Neural progenitor cell (in vitro differentiated cells): Measurements from ENCODE around the gene FGF22. TPM values are rescaled to one million over a fixed set of nuclear protein-coding genes. Genes with fewer than 3 reads are reported as not detected.

Source experiments
- DNase-seq: peaks from one replicate; pipeline ENCODE4 v3.0.0-alpha.2; 2016; ENCODE audit warnings: low spot score
- H2AFZ ChIP-seq: fragments of 200-600 bp; sonication (generic); replicated peaks from 2 replicates; pipeline ENCODE4 v1.6.1; 2016; ENCODE audit warnings: antibody characterized with exemption
- H3F3A ChIP-seq: fragments of 200-600 bp; sonication (generic); 2 replicates; pipeline ENCODE4 v1.6.1; 2016; ENCODE audit warnings: antibody characterized with exemption, low read depth
- H3K27ac ChIP-seq: fragments of 200-600 bp; sonication (generic); 2 replicates; pipeline ENCODE4 v1.5.1; 2016; ENCODE audit warnings: mild to moderate bottlenecking
- H3K27me3 ChIP-seq: fragments of 200-600 bp; sonication (generic); 2 replicates; pipeline ENCODE4 v1.6.1; 2016; ENCODE audit warnings: mild to moderate bottlenecking, moderate library complexity
- H3K36me3 ChIP-seq: fragments of 200-600 bp; sonication (generic); 2 replicates; pipeline ENCODE4 v1.5.1; 2016
- H3K4me1 ChIP-seq: fragments of 200-600 bp; sonication (generic); 2 replicates; pipeline ENCODE4 v1.6.1; 2016; ENCODE audit warnings: mixed run types
- H3K4me2 ChIP-seq: fragments of 200-600 bp; sonication (generic); 2 replicates; pipeline ENCODE4 v1.6.1; 2016
- H3K4me3 ChIP-seq: fragments of 200-600 bp; sonication (generic); 2 replicates; pipeline ENCODE4 v1.5.1; 2016
- H3K79me2 ChIP-seq: fragments of 200-600 bp; sonication (generic); 2 replicates; pipeline ENCODE4 v1.6.1; 2016; ENCODE audit warnings: low read depth
- H3K9ac ChIP-seq: fragments of 200-600 bp; sonication (generic); 2 replicates; pipeline ENCODE4 v1.6.1; 2016
- H3K9me3 ChIP-seq: fragments of 200-600 bp; sonication (generic); 2 replicates; pipeline ENCODE4 v1.5.1; 2016; ENCODE audit warnings: low read depth
- H4K20me1 ChIP-seq: fragments of 200-600 bp; sonication (generic); 2 replicates; pipeline ENCODE4 v1.6.1; 2016; ENCODE audit warnings: low read depth
- H3K27ac Mint-ChIP-seq: 3 replicates; pipeline ENCODE4 v1.8.0; 2021; ENCODE audit warnings: mixed read lengths
- H3K27me3 Mint-ChIP-seq: 2 replicates; pipeline ENCODE4 v1.8.0; 2022; ENCODE audit warnings: low read depth, mild to moderate bottlenecking, inconsistent platforms, moderate library complexity, mixed read lengths; ENCODE audit not compliant: insufficient read depth
- H3K36me3 Mint-ChIP-seq: 3 replicates; pipeline ENCODE4 v1.8.0; 2021; ENCODE audit warnings: mixed read lengths
- H3K4me1 Mint-ChIP-seq: 3 replicates; pipeline ENCODE4 v1.8.0; 2021; ENCODE audit warnings: mixed read lengths
- H3K4me3 Mint-ChIP-seq: 3 replicates; pipeline ENCODE4 v1.8.0; 2021; ENCODE audit warnings: mild to moderate bottlenecking, moderate library complexity, mixed read lengths
- H3K9me3 Mint-ChIP-seq: 3 replicates; pipeline ENCODE4 v1.8.0; 2020; ENCODE audit warnings: mixed read lengths
- CTCF ChIP-seq: fragments of 200-600 bp; sonication (generic); IDR thresholded peaks from 2 replicates; pipeline ENCODE4 v1.5.1; 2017; ENCODE audit warnings: antibody characterized with exemption, mild to moderate bottlenecking
- EZH2 ChIP-seq: fragments of 200-600 bp; sonication (generic); IDR thresholded peaks from 2 replicates; pipeline ENCODE4 v1.6.1; 2017; ENCODE audit warnings: antibody characterized with exemption, mild to moderate bottlenecking, moderate library complexity
- EZH2phosphoT487 ChIP-seq: fragments of 200-600 bp; sonication (generic); IDR thresholded peaks from 2 replicates; pipeline ENCODE4 v1.6.1; 2017; ENCODE audit warnings: antibody characterized with exemption
- total RNA-seq: library from RNA; depleted of rRNA; stranded (reverse); fragments of >200 nt; gene quantifications from 2 replicates; pipeline ENCODE4 v1.2.3, GENCODE V29; 2015; ENCODE audit warnings: low replicate concordance

Gene FGF22
- total RNA-seq, 1 donor from 2014 or later, result not detected

- H3K9me3 ChIP-seq, result no peaks in the 10 kb centered on the region
- peaks cover 11% of the 10 kb centered on the region for H3K4me1 ChIP-seq
- H3K9ac ChIP-seq, result no peak overlapping the region
- Mint-ChIP-seq H3K36me3 (no peaks in the 10 kb centered on the region), H3K9me3 (peaks cover 4% of the 10 kb centered on the region), H3K4me3 (peak overlapping the region; percentile 74), H3K4me1 (peaks cover 3% of the 10 kb centered on the region), H3K27me3 (peaks cover 42% of the 10 kb centered on the region), H3K27ac (no peak overlapping the region)
- H3K79me2 ChIP-seq, result no peaks in the 10 kb centered on the region
- no peak overlapping the region for H3K4me3 ChIP-seq
- H4K20me1 ChIP-seq, result peaks cover 84% of the 10 kb centered on the region
- no peak overlapping the region for H3K27ac ChIP-seq
- peak; percentile 86 for DNase-seq
- H3K27me3 ChIP-seq, result peaks cover 76% of the 10 kb centered on the region
- peaks cover 32% of the 10 kb centered on the region for H3F3A ChIP-seq
- H2AFZ ChIP-seq, result no peak overlapping the region
- TF ChIP-seq EZH2, result peak; percentile 99
- TF ChIP-seq EZH2phosphoT487, result peak; percentile 86
- no peak for TF ChIP-seq CTCF
- H3K36me3 ChIP-seq, result no peaks in the 10 kb centered on the region
- no peak overlapping the region for H3K4me2 ChIP-seq
Measured at GRCh38 chr19:591099-591958, 48.4 kb upstream of the FGF22 start.

GRCh38 chr19:592101-592500 is 47.6 kb upstream of the FGF22 start:
- H3K36me3 Mint-ChIP-seq, result no peaks in the 10 kb centered on the region
- H3K4me3 Mint-ChIP-seq, result peak overlapping the region; percentile 50
- DNase-seq, result no peak
- no peak overlapping the region for H3K27ac Mint-ChIP-seq
- Histone ChIP-seq H3K79me2 (no peaks in the 10 kb centered on the region), H3K27me3 (peaks cover 76% of the 10 kb centered on the region), H2AFZ (no peak overlapping the region), H3K4me2 (no peak overlapping the region), H3K9me3 (no peaks in the 10 kb centered on the region), H3K4me3 (no peak overlapping the region), H3K27ac (no peak overlapping the region), H3K4me1 (peaks cover 13% of the 10 kb centered on the region), H3F3A (peaks cover 30% of the 10 kb centered on the region), H3K9ac (no peak overlapping the region), H3K36me3 (no peaks in the 10 kb centered on the region), H4K20me1 (peaks cover 80% of the 10 kb centered on the region)
- peaks cover 44% of the 10 kb centered on the region for H3K27me3 Mint-ChIP-seq
- peaks cover 4% of the 10 kb centered on the region for H3K9me3 Mint-ChIP-seq
- H3K4me1 Mint-ChIP-seq, result peaks cover 3% of the 10 kb centered on the region
- TF ChIP-seq CTCF (no peak), EZH2 (no peak), EZH2phosphoT487 (no peak)

GRCh38 chr19:593055-593454 is 46.6 kb upstream of the FGF22 start:
- TF ChIP-seq EZH2, result no peak
- Histone ChIP-seq H3K4me2 (no peak overlapping the region), H3K27ac (no peak overlapping the region), H2AFZ (no peak overlapping the region), H4K20me1 (peaks cover 73% of the 10 kb centered on the region), H3K9ac (no peak overlapping the region), H3K27me3 (peaks cover 67% of the 10 kb centered on the region), H3K4me3 (no peak overlapping the region), H3K79me2 (no peaks in the 10 kb centered on the region), H3K36me3 (no peaks in the 10 kb centered on the region), H3F3A (peaks cover 28% of the 10 kb centered on the region), H3K4me1 (peaks cover 13% of the 10 kb centered on the region), H3K9me3 (no peaks in the 10 kb centered on the region)
- no peaks in the 10 kb centered on the region for H3K36me3 Mint-ChIP-seq
- peak overlapping the region; percentile 57 for H3K4me3 Mint-ChIP-seq
- peaks cover 4% of the 10 kb centered on the region for H3K9me3 Mint-ChIP-seq
- H3K27ac Mint-ChIP-seq, result no peak overlapping the region
- no peak for DNase-seq
- peaks cover 39% of the 10 kb centered on the region for H3K27me3 Mint-ChIP-seq
- peaks cover 3% of the 10 kb centered on the region for H3K4me1 Mint-ChIP-seq

- Histone ChIP-seq H4K20me1 (peaks cover 69% of the 10 kb centered on the region), H3K9me3 (no peaks in the 10 kb centered on the region), H2AFZ (no peak overlapping the region), H3K27ac (no peak overlapping the region), H3K4me1 (peaks cover 13% of the 10 kb centered on the region), H3K4me3 (no peak overlapping the region), H3K27me3 (peaks cover 62% of the 10 kb centered on the region), H3K36me3 (no peaks in the 10 kb centered on the region), H3K79me2 (no peaks in the 10 kb centered on the region), H3K4me2 (no peak overlapping the region), H3K9ac (no peak overlapping the region), H3F3A (peaks cover 23% of the 10 kb centered on the region)
- no peak for DNase-seq
- H3K4me1 Mint-ChIP-seq, result peaks cover 3% of the 10 kb centered on the region
- TF ChIP-seq EZH2phosphoT487, result no peak
- no peak for TF ChIP-seq EZH2
- no peak for TF ChIP-seq CTCF
- no peak overlapping the region for H3K4me3 Mint-ChIP-seq
- no peaks in the 10 kb centered on the region for H3K36me3 Mint-ChIP-seq
- H3K9me3 Mint-ChIP-seq, result peaks cover 4% of the 10 kb centered on the region
- no peak overlapping the region for H3K27ac Mint-ChIP-seq
- H3K27me3 Mint-ChIP-seq, result peaks cover 37% of the 10 kb centered on the region
Measured at GRCh38 chr19:593505-593904, 46.2 kb upstream of the FGF22 start.
